Small intestine (tissue), 7 donors: Measurements from ENCODE around the gene ASRGL1. TPM values are rescaled to one million over a fixed set of nuclear protein-coding genes. Genes with fewer than 3 reads are reported as not detected.

Experiments used
- DNase-seq, 2 donors: peaks; one replicate each; pipeline versions ENCODE4 v3.0.0 to v3.0.0-alpha.2; 2013
- FAIRE-seq: peaks from 2 replicates; lab custom pipeline; 2012; peaks lifted over from hg19 to GRCh38; lab: Jason Lieb, UNC
- H3K27ac ChIP-seq, 3 donors: one replicate each; pipeline ENCODE4 v1.5.1; 2013; ENCODE audit warnings: low read length in 2 of 3, mild to moderate bottlenecking in 2 of 3, control low read depth in 1 of 3, inconsistent platforms in 1 of 3, low read depth in 1 of 3, moderate library complexity in 1 of 3
- H3K27me3 ChIP-seq, 3 donors: one replicate each; pipeline ENCODE4 v1.6.1; 2013; ENCODE audit warnings: low read length in 3 of 3, inconsistent platforms in 1 of 3; ENCODE audit not compliant: control insufficient read depth in 3 of 3, insufficient read depth in 3 of 3
- H3K36me3 ChIP-seq, 3 donors: one replicate each; pipeline ENCODE4 v1.6.1; 2013; ENCODE audit warnings: low read length in 3 of 3, inconsistent platforms in 1 of 3, low read depth in 1 of 3, mild to moderate bottlenecking in 1 of 3, moderate library complexity in 1 of 3; ENCODE audit not compliant: control insufficient read depth in 3 of 3, insufficient read depth in 2 of 3
- H3K4me1 ChIP-seq, 3 donors: one replicate each; pipeline ENCODE4 v1.6.1; 2013; ENCODE audit warnings: low read length in 2 of 3, inconsistent platforms in 1 of 3, low read depth in 1 of 3, mild to moderate bottlenecking in 1 of 3, moderate library complexity in 1 of 3; ENCODE audit not compliant: control insufficient read depth in 3 of 3, insufficient read depth in 2 of 3
- H3K4me3 ChIP-seq, 3 donors: one replicate each; pipeline ENCODE4 v1.5.1; 2013; ENCODE audit warnings: low read length in 3 of 3, control low read depth in 1 of 3, inconsistent platforms in 1 of 3, low read depth in 1 of 3, mild to moderate bottlenecking in 1 of 3, moderate library complexity in 1 of 3
- H3K9me3 ChIP-seq, 2 donors: one replicate each; pipeline ENCODE4 v1.6.1; 2013; ENCODE audit warnings: low read depth in 1 of 2, low read length in 1 of 2; ENCODE audit not compliant: control insufficient read depth in 2 of 2, insufficient read depth in 1 of 2
- WGBS, 3 donors: extraction: QIAGEN DNeasy Blood & Tissue Kit; methylation state at CpG; one replicate each; pipeline ENCODE4 v1.1.7; 2013; 5-methylcytosine and 5-hydroxymethylcytosine counted together
- polyA plus RNA-seq, 4 donors: library from polyadenylated mRNA; stranded (reverse) in 3 of 4; unstranded in 1 of 4; fragments of 200-250 nt in 3 of 4; fragments of 120-200 nt in 1 of 4; gene quantifications; one replicate each; pipeline versions ENCODE4 v1.2.1 to v1.2.3, GENCODE V29; 2013
- donor health status: healthy with polysubstance abuse.
- donor health status: control.
- donor health status: control.
- donor health status: Bipolar disorder and iron deficiency.
- donor health status: healthy.

The ASRGL1 gene
- polyA plus RNA-seq, 4 donors: 3.6 to 19.4 (median 5.5) TPM

DNA sequence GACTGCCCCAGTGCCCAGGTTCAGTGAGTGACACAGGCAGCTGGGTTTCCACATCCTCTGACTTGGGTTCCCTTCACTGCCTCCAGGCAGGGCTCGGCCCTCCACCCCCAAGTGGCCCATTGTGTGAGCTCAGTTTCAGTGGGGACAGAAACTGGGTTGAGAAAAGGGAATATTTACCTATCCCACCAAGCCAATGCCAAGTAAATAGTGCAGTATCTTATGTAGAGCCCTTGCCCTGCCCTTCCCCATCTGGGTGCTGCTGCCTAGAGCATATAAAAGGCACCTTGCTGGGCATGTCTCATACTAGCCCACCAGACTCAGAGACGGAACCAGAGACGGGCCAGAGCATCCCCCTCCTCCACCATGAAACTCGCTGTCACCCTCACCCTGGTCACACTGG, 81.5 kb downstream of the ASRGL1 start, which contains the start of gene SCGB1A1:
SCGB1A1 (plus strand) TSS at position 301 of the 400 bp plus-strand sequence; CDS start at position 364, 63 bp downstream.
- H3K4me1 ChIP-seq: peaks cover 0 to 18% (median 3%) of the 10 kb centered on the region in 3 donors
- no peaks in the 10 kb centered on the region for H3K9me3 ChIP-seq
- H3K27ac ChIP-seq: peak within 1 kb of the TSS in 2 of 3 donors; percentile 24 to 52
- no peaks in the 10 kb centered on the region for H3K36me3 ChIP-seq
- DNase-seq: no peak
- no peak for FAIRE-seq
- no peak within 1 kb of the TSS for H3K4me3 ChIP-seq
- no peaks in the 10 kb centered on the region for H3K27me3 ChIP-seq
- 65 to 90% (median 79%) methylated on average over 4 of the region's 4 CpGs for WGBS, 3 donors

DNA sequence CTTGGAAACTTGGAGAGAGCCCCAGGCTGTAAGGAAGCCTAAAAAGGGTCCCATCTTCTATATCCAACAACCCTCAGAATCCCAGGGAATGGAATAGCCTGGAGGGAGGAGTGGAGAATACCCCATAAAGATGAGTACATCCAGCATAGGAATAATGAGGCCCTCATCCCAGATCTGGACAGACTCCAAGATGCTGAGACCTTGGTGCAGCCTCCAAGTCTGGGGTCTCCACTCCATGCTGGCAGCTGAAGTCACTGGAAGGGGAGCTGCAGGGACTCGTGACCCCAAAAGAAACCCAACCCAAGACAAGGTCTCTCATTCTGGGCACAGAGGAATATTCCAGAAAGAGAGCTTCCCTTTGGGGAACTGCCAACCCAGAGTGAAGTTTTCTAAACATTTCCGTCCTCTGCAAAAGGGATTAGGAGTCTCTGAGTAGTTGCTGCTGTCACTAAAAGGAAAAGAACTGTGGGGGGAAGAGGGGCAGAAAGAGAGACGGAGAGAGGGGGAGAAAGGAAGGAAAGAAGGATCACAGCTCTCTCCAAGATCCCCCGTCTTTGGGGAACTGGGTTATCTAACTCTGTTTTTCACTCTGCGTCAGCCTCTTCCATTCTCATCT, 82.2 kb downstream of the ASRGL1 start:
- H3K27ac ChIP-seq: peak overlapping the region in 2 of 3 donors; percentile 24 to 52
- H3K4me1 ChIP-seq: peaks cover 0 to 19% (median 3%) of the 10 kb centered on the region in 3 donors
- no peaks in the 10 kb centered on the region for H3K27me3 ChIP-seq
- H3K36me3 ChIP-seq: no peaks in the 10 kb centered on the region
- no peak overlapping the region for H3K4me3 ChIP-seq
- no peak for FAIRE-seq
- no peaks in the 10 kb centered on the region for H3K9me3 ChIP-seq
- DNase-seq: no peak
- 46 to 73% (median 61%) methylated on average over 5 of the region's 5 CpGs for WGBS, 3 donors

DNA sequence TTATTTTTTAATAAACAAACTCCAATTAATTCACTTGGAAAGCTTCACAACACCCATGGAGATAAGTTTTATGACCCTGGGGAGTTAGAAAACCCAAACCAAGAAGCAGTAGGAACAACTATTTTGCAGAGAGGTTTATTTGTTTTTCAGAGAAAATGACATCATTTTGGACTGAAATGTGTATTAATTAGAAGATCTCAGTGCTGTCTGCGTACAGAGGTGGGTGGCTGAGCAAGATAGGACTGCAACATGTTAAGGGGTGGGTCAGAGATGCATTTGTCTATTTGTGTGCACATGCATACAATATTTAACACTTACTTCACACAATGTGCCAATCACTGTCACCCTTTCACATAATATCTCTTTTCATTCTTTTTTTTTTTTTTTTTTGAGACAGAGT, 82.7 kb downstream of the ASRGL1 start:
- H3K27ac ChIP-seq: peak overlapping the region in 1 of 3 donors; percentile 52
- FAIRE-seq: no peak

DNA sequence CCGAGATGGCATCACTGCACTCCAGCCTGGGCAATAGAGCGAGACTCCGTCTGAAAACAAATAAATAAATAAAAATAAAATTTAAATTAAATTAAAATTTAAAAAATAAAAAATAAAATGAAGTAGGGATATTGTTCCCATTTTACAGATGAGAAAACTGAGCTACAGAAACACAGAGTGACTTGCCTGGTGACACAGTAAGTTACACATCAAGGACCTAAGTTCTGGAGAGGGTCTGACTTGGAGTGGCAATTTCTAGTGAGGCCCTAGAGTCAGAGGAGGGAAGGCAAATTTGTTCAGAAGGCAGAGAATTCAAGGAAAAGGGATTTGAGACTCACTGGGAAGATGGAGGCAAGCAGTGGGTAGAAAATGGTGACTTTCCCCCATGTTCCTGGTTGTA, 83.6 kb downstream of the ASRGL1 start:
- 94 to 99% (median 95%) methylated on average over 3 of the region's 3 CpGs for WGBS, 3 donors
- Histone ChIP-seq H3K36me3 (no peaks in the 10 kb centered on the region), H3K27me3 (no peaks in the 10 kb centered on the region), H3K9me3 (no peaks in the 10 kb centered on the region), H3K27ac (no peak overlapping the region), H3K4me1 (peaks cover 0 to 22% (median 3%) of the 10 kb centered on the region in 3 donors), H3K4me3 (no peak overlapping the region)
- FAIRE-seq: no peak
- DNase-seq: no peak

More for the DNA sequence above, 82.7 kb downstream of the ASRGL1 start:
- H3K9me3 ChIP-seq: no peaks in the 10 kb centered on the region
- H3K36me3 ChIP-seq: no peaks in the 10 kb centered on the region
- H3K4me1 ChIP-seq: peaks cover 0 to 19% (median 3%) of the 10 kb centered on the region in 3 donors
- WGBS, 3 donors: 54 to 60% (median 56%) methylated on average over 1 of the region's 1 CpG
- H3K4me3 ChIP-seq: no peak overlapping the region
- H3K27me3 ChIP-seq: no peaks in the 10 kb centered on the region
- DNase-seq: no peak

DNA sequence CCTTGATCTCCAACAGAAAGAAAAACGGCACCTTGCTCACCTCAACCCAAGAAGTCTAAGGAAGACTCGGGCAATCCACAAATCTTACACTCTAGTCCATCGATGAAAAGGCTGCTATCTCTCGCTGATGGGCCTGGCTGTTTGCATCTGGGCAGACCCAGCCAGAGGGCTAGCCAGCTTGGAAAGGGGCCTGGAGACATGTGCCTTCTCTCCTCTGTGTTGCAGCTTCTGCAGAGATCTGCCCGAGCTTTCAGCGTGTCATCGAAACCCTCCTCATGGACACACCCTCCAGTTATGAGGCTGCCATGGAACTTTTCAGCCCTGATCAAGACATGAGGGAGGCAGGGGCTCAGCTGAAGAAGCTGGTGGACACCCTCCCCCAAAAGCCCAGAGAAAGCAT, 84.7 kb downstream of the ASRGL1 start:
- H3K4me3 ChIP-seq: no peak overlapping the region
- FAIRE-seq (no peak), DNase-seq (no peak)
- H3K9me3 ChIP-seq: no peaks in the 10 kb centered on the region
- peaks cover 3 to 33% (median 5%) of the 10 kb centered on the region in 3 donors for H3K4me1 ChIP-seq
- H3K27me3 ChIP-seq: no peaks in the 10 kb centered on the region
- H3K36me3 ChIP-seq: no peaks in the 10 kb centered on the region
- no peak overlapping the region for H3K27ac ChIP-seq
- 71 to 82% (median 73%) methylated on average over 7 of the region's 7 CpGs for WGBS, 3 donors

DNA sequence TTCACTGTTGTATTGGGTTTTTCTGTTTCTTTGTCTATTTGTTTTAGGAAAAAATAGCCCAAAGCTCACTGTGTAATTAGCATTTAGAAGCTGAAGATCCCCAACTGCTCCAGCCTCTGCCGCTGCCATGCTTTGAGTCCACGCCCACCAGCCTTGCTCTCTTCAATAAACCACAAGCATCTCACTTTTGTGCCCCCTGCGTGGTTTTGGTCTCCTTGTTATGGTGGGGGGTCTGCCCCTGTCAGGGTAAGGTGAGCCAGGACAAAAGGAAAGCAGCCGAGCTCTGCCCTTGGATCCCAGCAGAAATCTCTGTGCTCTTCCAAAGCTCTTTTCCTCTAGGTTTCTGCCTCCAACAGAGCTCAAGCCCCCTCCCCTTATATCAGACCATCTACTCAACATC, 85.8 kb downstream of the ASRGL1 start:
- Histone ChIP-seq H3K9me3 (no peaks in the 10 kb centered on the region), H3K4me3 (no peak overlapping the region), H3K4me1 (peaks cover 3 to 38% (median 5%) of the 10 kb centered on the region in 3 donors), H3K27me3 (no peaks in the 10 kb centered on the region), H3K27ac (peak overlapping the region in 1 of 3 donors; percentile 32), H3K36me3 (no peaks in the 10 kb centered on the region)
- DNase-seq (no peak), FAIRE-seq (no peak)
- 74 to 82% (median 78%) methylated on average over 4 of the region's 4 CpGs for WGBS, 3 donors

DNA sequence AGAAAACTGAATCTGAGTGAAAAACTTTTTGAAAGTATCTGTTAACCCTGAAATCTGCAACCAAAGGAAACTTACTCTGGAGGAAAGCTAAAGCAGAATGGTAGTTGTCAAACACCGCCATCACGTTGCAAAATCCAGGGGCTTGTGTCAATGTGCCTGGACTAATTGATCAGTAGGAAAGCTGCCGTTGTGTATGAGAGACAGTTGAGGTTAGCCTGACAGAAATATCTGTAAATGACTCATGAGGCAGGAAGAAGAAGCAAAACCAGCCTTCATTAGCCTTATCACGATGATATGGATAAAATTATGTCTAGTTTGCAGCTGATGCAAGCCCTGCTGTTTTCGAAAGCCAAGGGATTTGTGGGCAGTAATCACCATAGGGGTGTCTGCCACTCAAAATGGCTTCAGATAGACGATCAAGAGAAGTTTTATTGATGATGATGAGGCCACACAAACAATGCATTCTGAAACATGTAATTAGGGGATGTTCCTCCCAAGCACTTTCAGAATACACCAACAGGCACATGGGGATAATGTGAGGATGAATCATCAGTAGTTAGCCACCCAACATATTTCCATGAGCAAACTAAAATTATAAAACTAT, 90.5 kb downstream of the ASRGL1 start:
- DNase-seq: peak; percentile 28 to 49
- H3K4me3 ChIP-seq: no peak overlapping the region
- H3K4me1 ChIP-seq: peaks cover 0 to 51% (median 5%) of the 10 kb centered on the region in 3 donors
- H3K27me3 ChIP-seq: no peaks in the 10 kb centered on the region
- WGBS, 3 donors: 21 to 39% (median 28%) methylated on average over 6 of the region's 6 CpGs
- no peak for FAIRE-seq
- H3K27ac ChIP-seq: peak overlapping the region; percentile 13 to 75 (median 44)
- no peaks in the 10 kb centered on the region for H3K36me3 ChIP-seq
- no peaks in the 10 kb centered on the region for H3K9me3 ChIP-seq

DNA sequence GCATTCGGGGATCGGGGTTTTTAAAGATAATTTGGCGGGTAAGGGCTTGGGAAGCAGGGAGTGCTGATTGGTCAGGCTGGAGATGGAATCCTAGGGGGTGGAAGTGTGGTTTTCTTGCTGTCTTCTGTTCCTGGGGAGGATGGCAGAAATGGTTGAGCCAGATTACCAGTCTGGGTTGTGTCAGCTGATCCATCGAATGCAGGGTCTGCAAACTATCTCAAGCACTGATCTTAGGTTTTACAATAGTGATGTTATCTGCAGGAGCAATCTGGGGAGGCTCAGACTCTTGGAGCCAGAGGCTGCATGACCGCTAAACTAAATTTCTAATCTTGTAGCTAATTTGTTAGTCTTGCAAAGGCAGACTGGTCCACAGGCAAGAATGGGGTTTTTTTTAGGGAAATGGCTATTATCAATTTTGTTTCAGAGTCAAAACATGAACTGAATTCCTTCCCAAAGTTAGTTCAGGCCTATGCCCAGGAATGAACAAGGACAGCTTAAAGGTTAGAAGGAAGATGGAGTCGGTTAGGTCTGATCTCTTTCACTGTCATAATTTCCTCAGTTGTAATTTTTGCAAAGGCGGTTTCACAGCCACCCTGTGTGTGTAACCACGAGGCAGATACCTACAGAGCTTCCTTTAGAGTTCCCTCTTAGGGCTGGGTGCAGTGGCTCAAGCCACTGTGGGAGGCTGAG, 91.8 kb downstream of the ASRGL1 start:
- DNase-seq (no peak), FAIRE-seq (no peak)
- Histone ChIP-seq H3K27me3 (no peaks in the 10 kb centered on the region), H3K27ac (no peak overlapping the region), H3K4me3 (no peak overlapping the region), H3K9me3 (no peaks in the 10 kb centered on the region), H3K4me1 (peaks cover 5 to 52% (median 7%) of the 10 kb centered on the region in 3 donors), H3K36me3 (no peaks in the 10 kb centered on the region)
- WGBS, 3 donors: 79 to 89% (median 84%) methylated on average over 8 of the region's 8 CpGs
